Osteoblast (primary cell): Measurements from ENCODE around the gene NME7. TPM values are rescaled to one million over a fixed set of nuclear protein-coding genes. Genes with fewer than 3 reads are reported as not detected.

Experiments
- DNase-seq: peaks from one replicate; pipeline ENCODE4 v3.0.0; 2011; ENCODE audit warnings: low spot score, mixed read lengths; ENCODE audit not compliant: insufficient read length; ENCODE audit errors: missing footprints
- H2AFZ ChIP-seq: 2 replicates; pipeline ENCODE4 v1.6.0; 2011; ENCODE audit warnings: mild to moderate bottlenecking, low read length
- H3K27ac ChIP-seq: 2 replicates; pipeline ENCODE4 v1.5.1; 2011; ENCODE audit warnings: mild to moderate bottlenecking, low read depth, low read length, moderate library complexity
- H3K27me3 ChIP-seq: 2 replicates; pipeline ENCODE4 v1.6.0; 2012; ENCODE audit warnings: mild to moderate bottlenecking, control low read depth, inconsistent platforms, low read length, moderate library complexity; ENCODE audit not compliant: insufficient read depth
- H3K36me3 ChIP-seq: 2 replicates; pipeline ENCODE4 v1.5.1; 2011; ENCODE audit warnings: mild to moderate bottlenecking, low read length, control low read depth, moderate library complexity; ENCODE audit not compliant: insufficient read depth
- H3K4me1 ChIP-seq: 2 replicates; pipeline ENCODE4 v1.5.1; 2011; ENCODE audit warnings: mild to moderate bottlenecking, low read length, control low read depth, moderate library complexity; ENCODE audit not compliant: insufficient read depth
- H3K4me2 ChIP-seq: 2 replicates; pipeline ENCODE4 v1.6.0; 2011; ENCODE audit warnings: mild to moderate bottlenecking, low read length; ENCODE audit not compliant: insufficient read depth
- H3K4me3 ChIP-seq: fragments of 200-600 bp; sonication (generic); 3 replicates; pipeline ENCODE4 v1.5.1; 2012; ENCODE audit warnings: mild to moderate bottlenecking, low read length, inconsistent platforms; ENCODE audit not compliant: insufficient read depth
- H3K79me2 ChIP-seq: 2 replicates; pipeline ENCODE4 v1.6.0; 2012; ENCODE audit warnings: mild to moderate bottlenecking, low read length, control low read depth, inconsistent platforms; ENCODE audit not compliant: insufficient read depth
- H3K9me3 ChIP-seq: 2 replicates; pipeline ENCODE4 v1.5.1; 2011; ENCODE audit warnings: low read depth, low read length, control low read depth
- H4K20me1 ChIP-seq: 2 replicates; pipeline ENCODE4 v1.6.0; 2012; ENCODE audit warnings: mild to moderate bottlenecking, low read length, control low read depth; ENCODE audit not compliant: insufficient read depth
- CTCF ChIP-seq: IDR thresholded peaks from 2 replicates; pipeline ENCODE4 v1.5.1; 2011; ENCODE audit warnings: mild to moderate bottlenecking, low read depth, low read length, moderate library complexity; ENCODE audit errors: extremely low read depth
- total RNA-seq: library from RNA; depleted of rRNA; stranded (reverse); fragments of >200 nt; gene quantifications from 2 replicates; pipeline ENCODE4 v1.2.3, GENCODE V29; 2012

The NME7 gene
- total RNA-seq, 1 donor, result 31.5 TPM

GRCh38 chr1:169100651-169101088 lies 266.9 kb downstream of the NME7 start:
- Histone ChIP-seq H3K4me3 (no peak overlapping the region), H3K79me2 (no peaks in the 10 kb centered on the region), H3K36me3 (no peaks in the 10 kb centered on the region), H4K20me1 (no peaks in the 10 kb centered on the region), H2AFZ (no peak overlapping the region), H3K27me3 (peaks cover 33% of the 10 kb centered on the region), H3K9me3 (no peaks in the 10 kb centered on the region), H3K4me2 (no peak overlapping the region), H3K4me1 (peaks cover 10% of the 10 kb centered on the region), H3K27ac (no peak overlapping the region)
- DNase-seq, result no peak
- no peak for TF ChIP-seq CTCF

GRCh38 chr1:169100208-169100607 lies 267.4 kb downstream of the NME7 start:
- H3K27me3 ChIP-seq, result peaks cover 29% of the 10 kb centered on the region
- no peaks in the 10 kb centered on the region for H4K20me1 ChIP-seq
- H3K4me3 ChIP-seq, result no peak overlapping the region
- H3K36me3 ChIP-seq, result no peaks in the 10 kb centered on the region
- no peak overlapping the region for H2AFZ ChIP-seq
- no peak for TF ChIP-seq CTCF
- H3K27ac ChIP-seq, result no peak overlapping the region
- H3K9me3 ChIP-seq, result no peaks in the 10 kb centered on the region
- H3K4me1 ChIP-seq, result peaks cover 10% of the 10 kb centered on the region
- no peaks in the 10 kb centered on the region for H3K79me2 ChIP-seq
- no peak overlapping the region for H3K4me2 ChIP-seq
- no peak for DNase-seq

- TF ChIP-seq CTCF, result no peak
- Histone ChIP-seq H3K79me2 (no peaks in the 10 kb centered on the region), H3K4me3 (no peak overlapping the region), H3K27me3 (peaks cover 22% of the 10 kb centered on the region), H3K4me2 (no peak overlapping the region), H3K4me1 (peaks cover 10% of the 10 kb centered on the region), H3K27ac (no peak overlapping the region), H3K36me3 (no peaks in the 10 kb centered on the region), H2AFZ (no peak overlapping the region), H4K20me1 (no peaks in the 10 kb centered on the region), H3K9me3 (no peaks in the 10 kb centered on the region)
- DNase-seq, result peak; percentile 84
Observed at GRCh38 chr1:169099561-169099960, 268.0 kb downstream of the NME7 start.

GRCh38 chr1:169098380-169098779 lies 269.2 kb downstream of the NME7 start:
- Histone ChIP-seq H3K79me2 (no peaks in the 10 kb centered on the region), H2AFZ (no peak overlapping the region), H3K4me3 (no peak overlapping the region), H3K9me3 (no peaks in the 10 kb centered on the region), H4K20me1 (no peaks in the 10 kb centered on the region), H3K27me3 (peaks cover 11% of the 10 kb centered on the region), H3K4me2 (no peak overlapping the region), H3K36me3 (no peaks in the 10 kb centered on the region), H3K4me1 (peaks cover 10% of the 10 kb centered on the region), H3K27ac (no peak overlapping the region)
- DNase-seq, result no peak
- TF ChIP-seq CTCF, result no peak
